NCI-H345 treated with DMSO at 0.1 percent for 48 hours (cell line): ENCODE results near the gene AFAP1.

ENCODE experiments used
- DNase-seq: peaks from one replicate; lab custom pipeline; 2025; ENCODE audit not compliant: unreplicated experiment; lab: John Stamatoyannopoulos, UW

AFAP1 gene

DNA sequence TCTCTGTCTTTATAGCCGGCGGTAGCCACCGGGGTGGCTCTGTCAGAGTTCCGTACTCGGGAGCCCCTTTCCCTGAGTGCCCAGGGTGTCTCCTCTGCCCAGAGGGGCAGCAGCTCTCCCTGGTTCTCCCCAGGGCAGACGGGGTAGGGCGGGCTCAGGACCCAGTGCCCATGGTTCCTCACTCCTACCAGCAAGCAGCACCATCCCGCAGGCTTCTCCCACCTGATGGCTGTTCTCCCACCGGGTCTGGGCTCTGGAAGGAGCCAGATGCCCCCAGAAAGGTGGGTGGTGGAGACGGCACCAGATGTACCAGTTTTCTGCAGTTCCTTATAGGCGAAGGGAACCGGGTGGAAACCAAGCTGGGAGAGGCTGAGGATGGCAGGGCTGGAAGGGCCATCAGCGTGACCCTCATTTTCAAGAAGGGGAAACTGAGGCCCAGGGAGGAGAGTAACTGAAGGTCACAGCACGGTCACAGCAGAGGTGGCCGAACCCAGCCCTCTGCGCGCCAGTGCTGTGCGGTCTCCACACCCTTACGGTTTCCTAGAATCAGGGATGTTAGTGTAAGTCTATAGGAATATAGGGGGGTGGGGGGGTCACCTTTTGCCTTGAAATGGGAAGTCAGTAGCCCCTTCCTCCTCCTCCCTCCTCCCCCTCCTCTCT is 198.7 kb downstream of the AFAP1 start:
- no peak for DNase-seq

DNA sequence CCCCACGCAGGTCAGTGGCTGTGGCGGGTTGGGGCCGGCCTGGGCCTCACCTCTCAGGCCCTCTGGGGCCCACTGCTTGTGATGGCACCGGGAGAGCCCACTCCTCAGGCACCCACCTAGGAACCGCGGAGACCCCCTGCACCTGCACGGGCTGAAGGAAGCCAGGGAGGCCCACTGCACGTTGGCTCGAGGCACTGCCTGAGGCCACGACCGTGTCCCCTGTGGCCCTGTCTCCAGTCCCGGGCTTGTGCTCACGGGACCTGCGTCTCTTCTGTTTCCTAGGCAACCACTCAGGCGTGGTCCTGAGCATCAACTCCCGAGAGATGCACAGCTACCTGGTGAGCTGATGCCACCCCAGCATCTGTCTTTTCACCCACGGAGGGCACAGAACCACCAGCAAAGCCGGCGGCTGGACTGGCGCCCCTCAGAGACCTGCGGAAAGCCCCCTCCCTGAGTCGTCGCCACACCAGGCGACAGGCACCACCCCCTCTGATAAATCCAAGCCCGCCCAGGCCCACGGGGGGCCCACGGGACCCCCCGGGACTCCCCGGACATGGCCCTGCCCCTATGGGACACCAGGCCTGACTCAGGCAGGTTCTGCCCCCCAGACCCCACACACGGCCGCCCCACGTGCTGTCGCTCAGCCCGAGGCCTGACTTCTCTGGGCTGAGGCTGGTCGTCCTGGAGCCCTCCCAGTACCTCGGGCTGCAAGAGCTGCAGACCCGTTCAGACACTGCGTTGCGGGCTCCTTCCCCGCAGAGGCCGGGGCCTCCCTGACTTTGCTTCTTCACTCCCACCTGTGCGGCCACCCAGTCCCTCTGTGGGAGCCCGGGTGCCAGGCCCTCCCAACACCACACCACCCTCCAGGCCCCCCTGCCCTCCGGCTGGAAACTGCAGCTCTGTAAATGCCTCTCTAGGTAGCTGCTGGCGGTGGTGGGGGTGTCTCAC is 199.5 kb downstream of the AFAP1 start:
- DNase-seq: no peak

DNA sequence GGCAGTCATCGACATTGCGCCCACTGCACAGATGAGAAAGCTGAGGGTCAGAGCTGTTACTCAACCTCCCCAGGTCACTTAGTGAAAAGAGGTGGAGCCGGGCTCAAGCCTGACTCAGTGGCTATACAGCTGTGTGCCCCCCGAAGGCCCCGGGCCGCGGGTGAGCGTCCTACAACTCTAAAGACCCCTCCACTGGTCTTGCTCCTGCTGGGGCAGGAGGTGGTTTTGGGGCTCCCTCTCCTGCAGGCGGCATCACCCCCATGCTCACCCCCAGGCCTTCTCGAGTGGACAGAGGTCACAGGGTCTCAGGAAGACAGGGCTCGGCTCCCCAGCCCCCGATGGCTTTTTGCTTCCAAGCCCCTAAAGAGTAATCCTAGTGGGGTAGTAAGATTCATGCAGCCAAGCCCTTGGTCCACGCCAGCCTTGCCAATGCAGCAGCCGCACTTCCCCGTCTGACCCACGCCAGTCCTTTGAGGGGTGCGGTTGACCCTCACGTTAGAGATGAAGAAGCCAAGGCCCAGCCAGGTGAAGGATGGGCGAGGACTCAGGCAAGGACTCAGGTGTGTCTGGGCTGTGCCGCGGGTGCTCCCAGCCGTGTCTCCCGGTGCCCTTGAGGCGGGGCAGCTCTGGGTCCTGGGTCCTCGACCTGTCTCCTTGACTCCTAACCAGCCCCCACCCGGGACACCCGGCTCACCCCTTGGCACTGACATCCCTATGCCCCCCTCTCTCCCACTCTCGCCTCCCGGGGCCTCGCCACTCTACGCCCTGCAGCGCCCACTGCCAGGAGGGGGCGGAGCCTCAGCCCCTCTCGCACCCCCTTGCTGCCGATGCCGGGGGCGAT is 200.4 kb downstream of the AFAP1 start:
- no peak for DNase-seq

DNA sequence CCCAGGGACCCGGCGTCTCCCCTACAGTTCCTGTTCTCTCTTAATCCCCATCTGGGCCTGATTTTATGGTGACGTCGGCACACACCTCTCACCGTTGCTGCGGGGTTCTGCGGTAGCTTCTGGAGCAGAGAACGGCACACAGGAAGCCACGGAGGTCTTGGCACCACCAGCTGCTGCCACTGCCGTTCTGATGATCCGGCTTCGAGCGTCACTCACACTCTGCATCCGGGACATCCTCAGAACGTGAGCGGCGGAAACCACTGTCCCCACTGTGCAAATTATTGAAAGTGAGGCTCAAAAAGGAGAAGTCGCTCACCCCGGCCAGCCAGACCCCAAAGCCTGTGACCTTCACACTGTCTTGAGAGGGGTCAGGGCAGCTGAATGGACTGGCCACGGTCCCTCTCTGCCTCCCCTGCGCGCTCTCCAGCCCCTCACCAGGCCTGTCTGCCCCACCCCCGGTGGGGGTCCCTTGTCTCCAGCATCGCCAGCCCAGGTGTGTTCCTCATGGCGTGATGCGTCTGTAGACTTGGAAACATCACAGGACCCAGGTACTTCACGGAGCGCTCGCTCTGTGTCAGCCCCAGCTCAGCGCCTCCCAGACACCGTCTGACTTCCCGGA is 201.1 kb downstream of the AFAP1 start:
- DNase-seq: no peak

DNA sequence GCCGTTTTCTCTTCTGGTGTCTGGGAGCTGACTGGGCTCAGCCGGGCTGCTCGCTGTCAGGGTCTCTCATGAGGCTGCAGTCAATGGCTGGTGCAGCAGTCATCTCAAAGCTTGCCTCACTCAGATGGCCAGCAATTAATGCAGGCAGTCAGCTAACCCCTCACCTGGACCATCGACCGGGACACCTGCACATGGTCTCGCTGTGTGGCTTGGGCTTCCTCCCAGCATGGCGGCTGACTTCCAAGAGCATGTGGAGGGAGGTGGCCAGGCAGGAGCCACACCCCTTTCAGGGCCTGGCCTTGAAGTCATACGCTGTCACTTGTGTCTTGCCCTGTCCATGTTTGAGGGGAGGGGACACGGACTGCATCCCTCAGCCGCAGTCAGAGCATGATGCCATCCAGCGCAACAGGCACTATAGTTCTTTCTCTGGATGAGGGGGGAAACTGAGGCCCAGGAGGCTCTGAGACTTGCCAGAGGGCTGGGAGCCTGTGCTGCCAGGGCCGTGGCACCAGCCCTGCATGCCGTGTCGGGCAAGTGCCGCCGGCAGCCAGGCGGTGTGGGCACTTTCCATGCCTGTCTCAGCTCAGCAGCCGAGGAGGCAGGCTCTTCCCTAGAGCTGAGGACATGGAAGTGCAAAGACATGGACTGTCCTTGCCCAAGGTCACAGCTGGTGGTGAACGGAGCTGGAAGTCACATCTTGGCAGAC is 201.8 kb downstream of the AFAP1 start:
- DNase-seq: no peak

DNA sequence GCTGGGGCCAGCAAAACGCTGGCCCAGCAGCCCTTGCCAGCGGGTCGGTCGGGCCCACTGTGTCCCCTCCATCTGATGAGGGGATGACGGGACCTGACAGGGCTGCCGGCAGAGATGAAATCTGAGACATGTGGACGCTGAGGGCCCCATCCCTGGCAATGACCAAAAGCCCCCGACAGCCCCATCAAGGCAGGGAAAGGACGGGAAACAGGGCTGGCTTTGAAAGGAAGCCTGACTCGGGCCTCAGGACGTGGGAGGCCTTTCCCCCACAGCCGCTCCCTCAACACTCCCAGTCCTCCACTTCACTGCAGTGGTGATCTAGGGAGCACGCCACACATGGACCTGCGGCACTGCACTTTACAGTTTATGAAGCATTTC is 202.4 kb downstream of the AFAP1 start:
- no peak for DNase-seq

DNA sequence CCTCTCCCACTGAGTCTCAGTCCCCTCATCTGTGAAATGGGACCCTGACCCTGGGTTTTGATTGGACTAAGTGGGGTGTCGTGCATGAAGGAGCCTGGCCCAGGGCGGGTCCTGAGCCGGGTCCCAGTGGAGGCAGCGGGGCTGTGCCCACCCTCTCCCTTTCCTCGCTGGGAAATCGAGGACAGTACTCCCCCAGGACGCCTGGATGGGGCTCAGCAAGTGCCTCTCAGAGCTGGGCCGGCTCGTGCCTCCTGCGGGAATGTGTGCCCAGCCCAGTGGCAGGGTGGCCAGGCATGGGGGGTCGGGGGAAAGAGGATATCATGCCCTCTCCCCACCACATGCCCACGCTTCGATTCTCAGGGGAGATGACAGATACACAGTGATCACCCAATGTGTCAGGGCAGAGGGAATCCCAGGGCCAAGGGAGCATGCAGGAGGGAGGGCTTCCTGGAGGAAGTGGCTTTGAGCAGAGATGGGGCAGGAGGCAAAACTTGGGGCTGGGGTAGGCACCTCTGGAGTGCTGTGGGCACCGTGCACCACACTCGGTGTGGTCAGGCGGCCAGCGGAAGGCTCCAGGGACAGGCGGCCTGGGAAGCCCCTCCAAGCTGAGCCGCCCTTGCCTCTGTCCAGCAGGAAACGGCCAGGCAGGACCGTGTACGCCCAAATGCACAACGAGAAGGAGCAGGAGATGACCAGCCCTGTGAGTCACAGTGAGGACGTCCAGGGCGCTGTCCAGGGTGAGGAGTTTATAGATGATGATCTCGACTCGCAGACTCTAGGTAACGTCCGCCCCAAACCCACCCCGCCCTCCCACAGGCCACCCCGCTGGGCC is 203.0 kb downstream of the AFAP1 start:
- DNase-seq: no peak

DNA sequence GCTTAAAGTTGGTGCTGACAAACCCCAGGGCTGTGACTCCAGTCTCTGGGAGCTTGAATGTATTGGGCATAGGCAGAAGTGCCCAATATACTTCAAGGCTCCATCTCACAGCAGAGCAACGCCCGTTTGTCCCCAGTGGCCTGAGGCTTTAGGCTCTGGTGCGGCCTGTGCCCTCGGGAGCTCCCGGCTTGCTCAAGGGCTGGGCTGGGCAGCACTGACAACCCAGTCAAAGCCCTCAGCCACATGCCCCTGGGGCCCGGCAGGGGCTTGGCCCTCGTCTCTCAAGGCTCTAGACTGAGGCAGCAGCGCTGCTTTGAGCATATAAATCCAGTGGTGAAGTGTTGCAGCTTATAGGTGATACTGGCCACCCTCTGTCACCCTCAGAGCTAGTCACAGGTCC is 203.7 kb downstream of the AFAP1 start:
- DNase-seq: no peak

DNA sequence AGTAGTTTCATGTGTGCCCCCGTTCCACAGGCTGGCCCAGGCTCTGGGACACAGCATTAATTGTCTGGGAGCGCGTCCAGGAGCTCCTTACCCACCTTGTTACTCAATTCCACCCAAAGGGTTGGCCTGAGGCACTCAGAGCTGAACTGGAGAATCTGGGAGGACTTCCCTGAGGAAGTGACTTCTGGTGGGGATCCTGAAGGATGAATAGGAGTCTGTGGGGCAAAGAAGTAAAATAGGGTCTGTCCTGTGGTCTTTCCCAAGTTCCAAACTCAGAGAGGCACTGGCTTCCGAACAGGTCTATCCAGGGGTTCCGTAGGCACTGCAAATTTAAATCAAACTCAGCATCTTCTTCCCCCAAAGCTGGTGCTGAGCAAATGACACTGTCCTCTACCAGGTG is 204.3 kb downstream of the AFAP1 start:
- DNase-seq: no peak

DNA sequence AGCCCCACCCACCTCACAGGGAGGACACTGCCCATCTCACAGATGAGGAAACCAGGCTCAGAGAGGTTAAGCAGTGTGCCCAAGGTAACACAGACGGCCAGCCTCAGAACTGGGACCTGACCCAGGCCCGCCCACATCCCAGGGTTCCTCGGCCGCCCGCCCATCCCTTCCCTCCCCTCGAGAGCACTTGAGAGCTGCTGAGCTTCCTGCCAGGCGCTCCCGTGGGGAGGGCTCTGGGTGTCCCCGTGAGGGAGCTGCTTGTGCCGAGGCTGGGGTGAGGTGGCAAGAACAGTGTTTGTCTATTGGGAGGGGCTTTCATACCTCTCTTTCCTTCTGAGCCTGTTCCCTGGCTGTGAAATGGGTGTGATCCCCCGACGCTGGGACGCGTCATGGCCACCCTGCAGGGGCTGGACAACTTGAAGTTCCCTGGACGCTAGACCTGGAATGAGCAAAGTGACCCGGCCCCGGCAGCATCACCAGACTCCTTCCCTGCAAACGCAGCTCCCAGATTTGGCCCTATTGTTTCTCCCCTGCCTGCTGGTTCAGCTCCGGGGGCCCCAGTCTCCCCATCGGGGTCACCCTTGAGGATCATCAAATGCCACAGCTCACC is 204.9 kb downstream of the AFAP1 start:
- DNase-seq: no peak

DNA sequence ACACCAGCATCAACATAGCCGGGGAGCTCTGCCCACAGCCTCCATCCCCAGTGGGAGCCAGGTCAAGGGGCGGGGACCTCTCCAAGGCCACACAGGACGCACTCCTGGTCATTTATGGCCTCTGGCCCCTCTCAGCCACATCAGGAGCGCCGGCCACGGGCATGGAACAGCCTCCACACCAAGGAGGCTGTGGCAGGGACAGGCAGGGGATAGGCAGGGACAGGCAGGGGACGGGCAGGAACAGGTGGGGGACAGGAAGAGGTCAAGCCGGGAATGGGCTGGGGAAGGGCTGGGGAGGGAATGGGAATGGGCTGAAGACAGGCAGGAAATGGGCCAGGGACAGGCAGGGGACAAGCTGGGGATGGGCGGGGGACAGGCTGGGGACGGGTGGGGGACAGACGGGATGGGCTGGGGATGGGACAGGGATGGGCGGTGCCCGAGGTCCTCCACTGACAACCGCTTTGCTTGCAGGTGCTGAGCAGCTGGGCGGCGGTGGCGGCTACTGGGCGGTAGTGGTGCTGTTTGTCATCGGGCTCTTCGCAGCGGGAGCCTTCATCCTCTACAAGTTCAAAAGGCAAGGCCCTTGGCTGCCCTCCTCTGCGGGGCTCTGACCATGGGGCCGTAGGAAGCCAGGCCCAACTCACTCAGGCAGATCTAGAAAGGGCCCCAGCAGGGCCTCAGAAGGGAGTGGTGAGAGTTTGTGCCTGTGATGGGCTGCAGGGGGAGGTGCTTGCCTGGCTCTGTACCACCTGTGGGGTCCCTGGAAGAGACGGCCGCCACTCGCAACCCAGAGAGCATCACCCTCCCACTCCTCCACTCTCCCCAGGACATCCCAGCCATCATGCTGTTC is 205.6 kb downstream of the AFAP1 start:
- no peak for DNase-seq

DNA sequence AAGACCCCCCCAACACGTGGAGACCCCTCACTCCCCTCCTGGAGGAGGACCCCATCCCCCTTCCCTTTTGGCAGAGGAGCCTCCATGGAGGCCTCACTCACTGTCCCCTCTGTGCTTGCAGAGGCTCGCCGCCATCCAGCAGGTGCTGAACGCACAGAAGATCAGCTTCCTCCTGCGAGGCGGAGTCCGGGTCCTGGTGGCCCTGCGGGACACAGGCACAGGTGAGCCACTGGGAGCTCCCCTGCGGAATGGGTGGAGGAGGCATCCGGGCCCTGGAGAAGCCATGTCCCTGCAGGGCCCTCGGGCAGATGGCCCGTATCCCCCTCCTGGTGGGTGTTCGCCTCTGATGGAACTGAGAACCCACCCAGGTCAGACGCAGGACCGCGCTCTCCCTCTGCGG is 206.5 kb downstream of the AFAP1 start:
- DNase-seq: no peak

DNA sequence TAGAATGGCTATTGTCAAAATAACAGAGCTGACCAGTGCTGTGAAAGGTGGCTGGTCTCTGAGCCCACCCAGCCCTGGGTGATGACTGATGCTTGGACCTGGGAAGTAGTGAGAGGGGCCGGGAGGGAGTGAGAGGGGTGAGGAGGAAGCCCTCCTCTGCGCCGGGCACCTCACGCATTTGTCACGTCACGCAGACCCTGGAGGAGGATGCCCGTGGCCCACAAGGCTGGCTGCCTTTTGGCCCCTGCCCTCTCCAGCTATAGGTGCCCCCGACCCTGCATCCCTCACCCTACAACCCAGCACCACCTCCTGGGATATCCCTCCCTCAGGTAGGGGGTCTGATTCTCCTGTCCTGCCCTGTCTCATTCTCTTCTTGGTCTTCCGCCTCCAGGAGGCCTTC is 207.4 kb downstream of the AFAP1 start:
- no peak for DNase-seq

DNA sequence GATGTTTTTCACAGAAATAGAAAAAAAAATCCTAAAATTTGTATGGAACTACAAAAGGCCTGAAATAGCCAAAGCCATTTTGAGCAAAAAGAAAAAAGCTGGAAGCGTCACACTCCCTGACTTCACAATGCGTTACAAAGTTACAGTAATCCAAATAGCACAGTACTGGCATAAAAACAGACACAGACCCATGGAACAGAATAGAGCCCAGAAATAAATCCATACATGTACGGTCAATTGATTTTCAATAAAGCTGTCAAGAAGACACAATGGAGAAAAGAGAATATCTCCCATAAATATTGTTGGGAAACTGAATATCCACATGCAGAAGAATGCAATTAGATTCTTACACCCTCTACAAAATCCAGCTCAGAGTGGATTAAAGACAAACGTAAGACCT is 208.2 kb downstream of the AFAP1 start:
- no peak for DNase-seq

DNA sequence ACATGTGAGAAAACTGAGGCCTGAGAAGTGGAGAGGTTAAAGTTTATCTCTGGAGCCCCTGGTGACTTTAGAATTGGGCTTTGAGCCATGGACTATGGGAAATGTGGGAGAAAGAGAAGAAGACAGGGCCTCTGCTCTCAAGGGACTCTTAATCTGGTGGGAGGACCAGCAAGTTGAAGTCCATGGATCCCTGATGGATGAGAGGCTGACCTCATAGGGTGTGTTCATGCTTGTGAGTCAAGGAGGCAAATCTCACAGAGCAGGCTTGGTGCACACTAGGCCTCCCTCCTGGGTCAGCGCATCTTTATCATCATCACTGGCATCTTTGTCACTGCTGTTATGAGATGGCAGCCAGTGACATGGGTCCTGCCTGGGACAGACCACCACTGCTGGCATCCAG is 211.9 kb downstream of the AFAP1 start:
- no peak for DNase-seq

DNA sequence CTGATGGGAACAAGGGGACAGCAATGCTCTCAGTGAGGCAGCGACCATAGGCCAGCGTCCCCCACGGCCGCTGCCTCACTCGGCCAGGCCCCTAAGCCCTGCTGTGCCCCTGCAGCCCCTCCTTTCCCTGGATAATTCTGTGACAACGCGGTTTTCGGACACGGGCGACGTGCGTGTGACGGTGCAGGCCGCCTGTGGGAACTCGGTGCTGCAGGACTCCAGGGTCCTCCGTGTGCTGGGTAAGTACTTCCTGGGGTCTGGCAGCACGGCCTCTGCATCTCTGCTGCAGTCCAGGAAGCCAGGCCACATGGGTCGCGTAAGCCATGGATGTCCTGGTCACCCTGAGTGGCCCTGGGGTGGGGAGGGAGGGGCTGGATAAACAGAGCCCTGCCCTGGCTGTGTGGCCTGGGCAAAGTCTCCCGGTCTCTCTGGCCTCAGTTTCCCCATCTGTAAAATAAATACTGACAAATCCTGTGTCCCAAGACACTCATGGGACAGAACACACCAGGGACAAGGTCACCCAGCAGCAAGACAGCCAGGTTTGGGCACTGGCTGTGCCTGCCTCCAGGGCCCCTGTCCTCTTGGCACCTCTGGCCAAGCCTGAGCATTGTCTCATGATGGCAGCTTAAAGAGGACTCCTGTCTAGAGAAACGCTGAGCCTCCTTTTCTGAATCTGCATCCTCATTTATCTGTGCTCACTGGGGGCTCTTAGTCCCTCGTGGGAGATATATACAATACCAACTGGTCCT is 212.8 kb downstream of the AFAP1 start:
- no peak for DNase-seq

DNA sequence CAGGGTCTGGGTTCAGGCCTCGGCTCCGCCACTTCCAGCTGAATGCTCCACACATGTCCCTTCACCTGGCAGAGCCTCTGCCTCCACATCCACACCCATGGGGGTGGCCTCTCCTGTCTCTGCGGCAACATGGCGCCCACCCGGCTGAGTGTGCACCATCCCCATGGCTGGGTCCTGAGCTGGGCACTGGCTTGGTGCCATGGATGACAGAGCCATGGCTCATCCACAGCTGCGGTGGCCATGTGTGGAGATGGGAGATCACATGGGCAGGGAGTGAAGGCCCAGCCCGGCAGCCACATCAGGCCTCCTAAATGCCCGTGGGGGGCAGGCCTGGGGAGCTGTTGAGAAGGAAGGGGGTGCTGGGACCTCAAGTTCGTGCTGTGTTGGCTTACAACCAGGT is 213.7 kb downstream of the AFAP1 start:
- no peak for DNase-seq

DNA sequence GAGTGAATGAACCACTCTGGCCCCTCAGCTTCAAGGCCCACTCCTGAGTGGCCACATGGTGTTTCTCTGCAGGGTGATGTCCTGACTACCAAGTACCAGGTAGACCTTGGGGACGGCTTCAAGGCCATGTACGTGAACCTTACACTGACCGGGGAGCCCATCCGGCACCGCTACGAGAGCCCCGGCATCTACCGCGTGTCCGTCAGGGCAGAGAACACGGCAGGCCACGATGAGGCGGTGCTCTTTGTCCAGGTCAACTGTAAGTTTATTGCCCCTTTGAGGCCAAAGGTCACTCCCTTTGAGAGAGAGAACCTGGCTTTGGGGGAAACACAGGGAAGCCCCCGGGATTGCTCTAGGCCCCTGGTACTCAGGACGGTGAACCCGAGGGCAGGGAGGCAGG is 216.0 kb downstream of the AFAP1 start:
- DNase-seq: no peak
